ENCODE data around the gene HIGD1B. TPM values are rescaled to one million over a fixed set of nuclear protein-coding genes. Genes with fewer than 3 reads are reported as not detected.

The HIGD1B gene
- total RNA-seq, 4 donors from 2014 or later, result 2.7 to 8.8 TPM; not detected in 2

- no peaks in the 10 kb centered on the region for H3K27me3 ChIP-seq
- TF ChIP-seq POLR2A (IDR thresholded peaks at IDR 0.05) (peak in 1 of 2 donors; percentile 1), CTCF (IDR thresholded peaks at IDR 0.05) (no peak)
- H3K9me3 ChIP-seq, result no peaks in the 10 kb centered on the region
- peak; percentile 43 to 59 for DNase-seq
- intact Hi-C loops (cut with DNase I; ENCODE audit: low total_unique reads), result no loop called here
- peak overlapping the region; percentile 49 to 66 for H3K4me3 ChIP-seq
- no peaks in the 10 kb centered on the region for H3K36me3 ChIP-seq
- H3K4me1 ChIP-seq, result no peaks in the 10 kb centered on the region
- peak overlapping the region; percentile 98 for H3K27ac ChIP-seq
Observed at GRCh38 chr17:44830359-44831288, 17.1 kb upstream of the HIGD1B start.

- intact Hi-C loops (cut with DNase I; ENCODE audit: low total_unique reads), result no loop called here
- Histone ChIP-seq H3K27ac (peak overlapping the region; percentile 98), H3K27me3 (no peaks in the 10 kb centered on the region)
Observed at GRCh38 chr17:44831371-44831770, 16.3 kb upstream of the HIGD1B start.

GRCh38 chr17:44832805-44833204 is 14.9 kb upstream of the HIGD1B start:
- DNase-seq, result no peak
- intact Hi-C loops (cut with DNase I; ENCODE audit: low total_unique reads), result no loop called here
- H3K27ac ChIP-seq, result no peak overlapping the region

More at GRCh38 chr17:44831371-44831770, 16.3 kb upstream of the HIGD1B start:
- Histone ChIP-seq H3K4me3 (no peak overlapping the region), H3K4me1 (no peaks in the 10 kb centered on the region), H3K9me3 (no peaks in the 10 kb centered on the region), H3K36me3 (no peaks in the 10 kb centered on the region)
- TF ChIP-seq CTCF (IDR thresholded peaks at IDR 0.05), result no peak
- no peak for TF ChIP-seq POLR2A (IDR thresholded peaks at IDR 0.05)
- no peak for DNase-seq

DNA sequence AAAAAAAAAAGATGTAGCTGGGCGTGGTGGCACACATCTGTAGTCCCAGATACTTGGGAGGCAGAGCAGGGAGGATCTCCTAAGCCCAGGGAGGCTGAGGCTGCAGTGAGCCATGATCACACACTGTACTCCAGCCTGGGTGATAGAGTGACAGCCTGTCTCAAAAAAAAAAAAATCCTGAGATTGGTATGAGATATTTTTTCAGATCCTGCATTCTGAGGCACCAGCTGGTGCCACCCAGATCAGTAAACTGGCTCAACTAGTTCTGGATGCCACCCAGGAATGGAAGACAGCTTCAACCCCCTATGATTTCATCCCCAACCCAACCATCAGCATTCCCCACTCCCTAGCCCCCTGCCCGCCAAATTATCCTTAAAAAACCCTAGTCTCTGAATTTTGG is 10.5 kb upstream of the HIGD1B start:
- DNase-seq, result no peak
- no peaks in the 10 kb centered on the region for H3K4me1 ChIP-seq
- H3K27me3 ChIP-seq, result no peaks in the 10 kb centered on the region
- no peaks in the 10 kb centered on the region for H3K9me3 ChIP-seq
- no peaks in the 10 kb centered on the region for H3K36me3 ChIP-seq
- TF ChIP-seq POLR2A (IDR thresholded peaks at IDR 0.05) (no peak), CTCF (IDR thresholded peaks at IDR 0.05) (no peak)
- no peak overlapping the region for H3K4me3 ChIP-seq
- H3K27ac ChIP-seq, result no peak overlapping the region
- intact Hi-C loops (cut with DNase I; ENCODE audit: low total_unique reads), result no loop called here

More at GRCh38 chr17:44832805-44833204, 14.9 kb upstream of the HIGD1B start:
- TF ChIP-seq POLR2A (IDR thresholded peaks at IDR 0.05), result no peak
- no peak for TF ChIP-seq CTCF (IDR thresholded peaks at IDR 0.05)
- no peaks in the 10 kb centered on the region for H3K9me3 ChIP-seq
- H3K27me3 ChIP-seq, result no peaks in the 10 kb centered on the region
- no peaks in the 10 kb centered on the region for H3K36me3 ChIP-seq
- no peaks in the 10 kb centered on the region for H3K4me1 ChIP-seq
- no peak overlapping the region for H3K4me3 ChIP-seq

- no peaks in the 10 kb centered on the region for H3K36me3 ChIP-seq
- TF ChIP-seq CTCF (IDR thresholded peaks at IDR 0.05) (no peak), POLR2A (IDR thresholded peaks at IDR 0.05) (no peak)
- H3K9me3 ChIP-seq, result no peaks in the 10 kb centered on the region
- no peak for DNase-seq
- no peak overlapping the region for H3K4me3 ChIP-seq
- H3K27ac ChIP-seq, result no peak overlapping the region
- no peaks in the 10 kb centered on the region for H3K27me3 ChIP-seq
- H3K4me1 ChIP-seq, result no peaks in the 10 kb centered on the region
- intact Hi-C loops (cut with DNase I; ENCODE audit: low total_unique reads), result no loop called here
Observed at GRCh38 chr17:44840274-44840673, 7.4 kb upstream of the HIGD1B start.
